ENCODE results near the gene ANTXR2.

ANTXR2 gene

DNA sequence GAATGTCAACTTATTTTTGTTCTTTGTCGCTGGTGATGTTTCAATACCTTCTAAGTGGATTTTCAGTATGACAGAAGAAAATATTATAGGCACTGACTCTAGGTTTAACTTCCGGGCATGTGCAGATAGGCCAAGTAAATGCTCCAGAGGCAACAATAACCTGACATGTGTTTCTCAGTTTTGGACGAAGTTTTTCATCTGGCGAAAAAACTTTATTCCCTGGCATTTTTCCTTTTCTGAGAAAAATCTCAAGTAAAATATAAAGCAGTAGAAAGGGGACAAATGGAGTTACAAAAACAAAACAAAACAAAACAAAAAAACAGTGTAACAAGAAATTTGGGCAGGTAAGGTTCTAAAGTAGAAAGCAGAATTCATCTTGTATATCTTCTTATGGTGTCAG lies 173.5 kb downstream of the ANTXR2 start:
- Histone ChIP-seq H3K4me3 (replicated peaks; ENCODE audit: insufficient read depth, low read length) (no peak overlapping the region), H3K27me3 (ENCODE audit: insufficient read depth, poor library complexity, severe bottlenecking) (no peaks in the 10 kb centered on the region), H3K27ac (replicated peaks) (no peak overlapping the region)
- TF ChIP-seq, protein P1, sequence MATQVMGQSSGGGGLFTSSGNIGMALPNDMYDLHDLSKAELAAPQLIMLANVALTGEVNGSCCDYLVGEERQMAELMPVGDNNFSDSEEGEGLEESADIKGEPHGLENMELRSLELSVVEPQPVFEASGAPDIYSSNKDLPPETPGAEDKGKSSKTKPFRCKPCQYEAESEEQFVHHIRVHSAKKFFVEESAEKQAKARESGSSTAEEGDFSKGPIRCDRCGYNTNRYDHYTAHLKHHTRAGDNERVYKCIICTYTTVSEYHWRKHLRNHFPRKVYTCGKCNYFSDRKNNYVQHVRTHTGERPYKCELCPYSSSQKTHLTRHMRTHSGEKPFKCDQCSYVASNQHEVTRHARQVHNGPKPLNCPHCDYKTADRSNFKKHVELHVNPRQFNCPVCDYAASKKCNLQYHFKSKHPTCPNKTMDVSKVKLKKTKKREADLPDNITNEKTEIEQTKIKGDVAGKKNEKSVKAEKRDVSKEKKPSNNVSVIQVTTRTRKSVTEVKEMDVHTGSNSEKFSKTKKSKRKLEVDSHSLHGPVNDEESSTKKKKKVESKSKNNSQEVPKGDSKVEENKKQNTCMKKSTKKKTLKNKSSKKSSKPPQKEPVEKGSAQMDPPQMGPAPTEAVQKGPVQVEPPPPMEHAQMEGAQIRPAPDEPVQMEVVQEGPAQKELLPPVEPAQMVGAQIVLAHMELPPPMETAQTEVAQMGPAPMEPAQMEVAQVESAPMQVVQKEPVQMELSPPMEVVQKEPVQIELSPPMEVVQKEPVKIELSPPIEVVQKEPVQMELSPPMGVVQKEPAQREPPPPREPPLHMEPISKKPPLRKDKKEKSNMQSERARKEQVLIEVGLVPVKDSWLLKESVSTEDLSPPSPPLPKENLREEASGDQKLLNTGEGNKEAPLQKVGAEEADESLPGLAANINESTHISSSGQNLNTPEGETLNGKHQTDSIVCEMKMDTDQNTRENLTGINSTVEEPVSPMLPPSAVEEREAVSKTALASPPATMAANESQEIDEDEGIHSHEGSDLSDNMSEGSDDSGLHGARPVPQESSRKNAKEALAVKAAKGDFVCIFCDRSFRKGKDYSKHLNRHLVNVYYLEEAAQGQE (IDR thresholded peaks at IDR 0.05; ENCODE audit: insufficient replicate concordance, low read depth), result no peak
- TF ChIP-seq GABPA (IDR thresholded peaks at IDR 0.05; ENCODE audit: low read depth) (no peak), POLR2AphosphoS5 (IDR thresholded peaks at IDR 0.05; ENCODE audit: low read depth) (no peak), SPI1 (IDR thresholded peaks at IDR 0.05; ENCODE audit: borderline replicate concordance, low read depth) (no peak)
- TF ChIP-seq, protein P2, sequence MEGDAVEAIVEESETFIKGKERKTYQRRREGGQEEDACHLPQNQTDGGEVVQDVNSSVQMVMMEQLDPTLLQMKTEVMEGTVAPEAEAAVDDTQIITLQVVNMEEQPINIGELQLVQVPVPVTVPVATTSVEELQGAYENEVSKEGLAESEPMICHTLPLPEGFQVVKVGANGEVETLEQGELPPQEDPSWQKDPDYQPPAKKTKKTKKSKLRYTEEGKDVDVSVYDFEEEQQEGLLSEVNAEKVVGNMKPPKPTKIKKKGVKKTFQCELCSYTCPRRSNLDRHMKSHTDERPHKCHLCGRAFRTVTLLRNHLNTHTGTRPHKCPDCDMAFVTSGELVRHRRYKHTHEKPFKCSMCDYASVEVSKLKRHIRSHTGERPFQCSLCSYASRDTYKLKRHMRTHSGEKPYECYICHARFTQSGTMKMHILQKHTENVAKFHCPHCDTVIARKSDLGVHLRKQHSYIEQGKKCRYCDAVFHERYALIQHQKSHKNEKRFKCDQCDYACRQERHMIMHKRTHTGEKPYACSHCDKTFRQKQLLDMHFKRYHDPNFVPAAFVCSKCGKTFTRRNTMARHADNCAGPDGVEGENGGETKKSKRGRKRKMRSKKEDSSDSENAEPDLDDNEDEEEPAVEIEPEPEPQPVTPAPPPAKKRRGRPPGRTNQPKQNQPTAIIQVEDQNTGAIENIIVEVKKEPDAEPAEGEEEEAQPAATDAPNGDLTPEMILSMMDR (IDR thresholded peaks at IDR 0.05; ENCODE audit: insufficient read depth, low read length), result no peak
- DNase-seq (ENCODE audit: low read depth in 1 of 2, low spot score in 1 of 2), result no peak

DNA sequence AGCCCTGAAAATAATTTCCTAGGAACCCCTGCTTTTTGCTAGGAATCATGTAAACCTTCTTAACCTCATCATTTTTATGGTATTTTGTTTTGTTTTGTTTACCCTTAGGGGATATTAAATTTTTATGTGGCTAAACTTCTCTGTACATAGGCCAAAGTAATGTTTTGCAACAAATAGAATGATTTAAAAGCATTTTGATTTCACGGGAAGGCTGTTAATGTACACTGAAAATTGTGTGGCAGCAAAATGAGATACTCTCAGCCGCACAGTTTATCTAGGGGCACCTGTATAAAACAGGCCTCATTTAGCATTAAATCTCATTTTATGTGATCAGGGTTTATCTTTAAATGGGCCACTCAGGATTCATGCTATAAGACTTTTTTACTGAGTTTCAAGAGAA lies 175.0 kb downstream of the ANTXR2 start:
- TF ChIP-seq, protein P2 (IDR thresholded peaks at IDR 0.05; ENCODE audit: insufficient read depth, low read length), result no peak
- TF ChIP-seq SPI1 (IDR thresholded peaks at IDR 0.05; ENCODE audit: borderline replicate concordance, low read depth) (no peak), POLR2AphosphoS5 (IDR thresholded peaks at IDR 0.05; ENCODE audit: low read depth) (no peak), GABPA (IDR thresholded peaks at IDR 0.05; ENCODE audit: low read depth) (no peak)
- TF ChIP-seq, protein P1 (IDR thresholded peaks at IDR 0.05; ENCODE audit: insufficient replicate concordance, low read depth), result no peak
- H3K27ac ChIP-seq (replicated peaks), result no peak overlapping the region
- no peak for DNase-seq (ENCODE audit: low read depth in 1 of 2, low spot score in 1 of 2)
- H3K4me3 ChIP-seq (replicated peaks; ENCODE audit: insufficient read depth, low read length), result no peak overlapping the region
- H3K27me3 ChIP-seq (ENCODE audit: insufficient read depth, poor library complexity, severe bottlenecking), result no peaks in the 10 kb centered on the region

DNA sequence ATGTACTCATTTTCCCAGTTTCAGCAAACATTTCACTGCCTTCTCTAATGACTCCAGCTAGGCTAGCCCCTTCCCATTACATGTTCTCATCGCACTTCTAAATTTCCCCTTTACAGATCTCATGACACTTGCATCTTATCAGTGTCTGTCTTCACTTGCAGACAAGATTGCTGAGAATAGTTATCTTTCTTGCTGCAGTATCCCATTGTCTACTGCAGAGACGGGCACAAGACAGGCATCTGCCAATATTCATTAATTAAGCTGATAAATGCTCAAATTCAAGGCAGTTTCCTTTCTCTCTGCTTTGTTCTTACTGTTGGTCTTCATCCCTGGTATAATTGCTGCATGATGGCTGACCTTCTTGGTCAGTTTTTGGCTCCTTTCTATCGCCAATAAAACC lies 175.9 kb downstream of the ANTXR2 start:
- H3K27ac ChIP-seq (replicated peaks), result no peak overlapping the region
- TF ChIP-seq, protein P1 (IDR thresholded peaks at IDR 0.05; ENCODE audit: insufficient replicate concordance, low read depth), result no peak
- TF ChIP-seq GABPA (IDR thresholded peaks at IDR 0.05; ENCODE audit: low read depth), result no peak
- no peak for TF ChIP-seq SPI1 (IDR thresholded peaks at IDR 0.05; ENCODE audit: borderline replicate concordance, low read depth)
- no peak for TF ChIP-seq POLR2AphosphoS5 (IDR thresholded peaks at IDR 0.05; ENCODE audit: low read depth)
- TF ChIP-seq, protein P2 (IDR thresholded peaks at IDR 0.05; ENCODE audit: insufficient read depth, low read length), result no peak
- H3K4me3 ChIP-seq (replicated peaks; ENCODE audit: insufficient read depth, low read length), result no peak overlapping the region
- DNase-seq (ENCODE audit: low read depth in 1 of 2, low spot score in 1 of 2), result no peak
- H3K27me3 ChIP-seq (ENCODE audit: insufficient read depth, poor library complexity, severe bottlenecking), result no peaks in the 10 kb centered on the region
